Mesodermal cell (in vitro differentiated cells): Measurements from ENCODE around the gene SPIN2B. TPM values are rescaled to one million over a fixed set of nuclear protein-coding genes. Genes with fewer than 3 reads are reported as not detected.
"Not testable (repeated sequence)": the region's sequence is repeated elsewhere in the genome, so short reads cannot be mapped to it uniquely, and the experiment has no call there.

Experiments used
- H3K27ac ChIP-seq: 2 replicates; pipeline ENCODE4 v1.7.0; 2013; ENCODE audit warnings: mild to moderate bottlenecking, low read depth, low read length, moderate library complexity; ENCODE audit not compliant: severe bottlenecking
- H3K36me3 ChIP-seq: 2 replicates; pipeline ENCODE4 v1.7.1; 2013; ENCODE audit warnings: mild to moderate bottlenecking, low read length, moderate library complexity; ENCODE audit not compliant: control insufficient read depth, insufficient read depth
- H3K4me1 ChIP-seq: one replicate; pipeline ENCODE4 v1.7.1; 2013; ENCODE audit warnings: mild to moderate bottlenecking, low read length; ENCODE audit not compliant: insufficient read depth, control insufficient read depth, poor library complexity, severe bottlenecking
- H3K4me3 ChIP-seq: 2 replicates; pipeline ENCODE4 v1.7.0; 2013; ENCODE audit warnings: low read length, control low read depth, mild to moderate bottlenecking; ENCODE audit not compliant: insufficient read depth, poor library complexity, severe bottlenecking; ENCODE audit errors: extremely low read depth
- H3K9me3 ChIP-seq: 2 replicates; pipeline ENCODE4 v1.7.1; 2013; ENCODE audit warnings: mild to moderate bottlenecking, low read length, moderate library complexity; ENCODE audit not compliant: control insufficient read depth
- WGBS, 2 experiments: methylation state at CpG; one replicate each; pipeline ENCODE4 v1.1.5; 2013; ENCODE audit warnings: missing lambda C conversion rate in 2 of 2; ENCODE audit not compliant: insufficient coverage in 2 of 2; 5-methylcytosine and 5-hydroxymethylcytosine counted together
- polyA plus RNA-seq, 2 experiments: library from polyadenylated mRNA; stranded (reverse); fragments of 50-300 nt; gene quantifications; one replicate each; pipeline ENCODE4 v1.2.3, GENCODE V29; 2013

Gene SPIN2B
- 8.7 TPM for polyA plus RNA-seq (2013, experiment 1 of 2)
- polyA plus RNA-seq (2013, experiment 2 of 2), result 11.6 TPM

GRCh38 chrX:57121162-57121755 is at the start of gene SPIN2B:
Gene SPIN2B (minus strand): TSS chrX:57121548.
- WGBS, 2 experiments, result 0% methylated on average over 2 to 4 of the region's 43 CpGs
- H3K36me3 ChIP-seq, result peaks cover 8% of the 10 kb centered on the region
- H3K4me3 ChIP-seq, result peak within 1 kb of the TSS; percentile 42
- H3K4me1 ChIP-seq, result no peaks in the 10 kb centered on the region
- peak within 1 kb of the TSS; percentile 81 for H3K27ac ChIP-seq
- no peaks in the 10 kb centered on the region for H3K9me3 ChIP-seq

- 0% methylated on average over 1 of the region's 5 CpGs; no CpG with 5 or more reads in 1 of the 2 experiments for WGBS, 2 experiments
- no peak overlapping the region for H3K4me3 ChIP-seq
- no peaks in the 10 kb centered on the region for H3K4me1 ChIP-seq
- no peak overlapping the region for H3K27ac ChIP-seq
- no peaks in the 10 kb centered on the region for H3K9me3 ChIP-seq
- H3K36me3 ChIP-seq, result no peaks in the 10 kb centered on the region
Observed at GRCh38 chrX:57156397-57157049, 35.2 kb upstream of the SPIN2B start.

GRCh38 chrX:57155171-57155570 is 33.8 kb upstream of the SPIN2B start:
- no peaks in the 10 kb centered on the region for H3K4me1 ChIP-seq
- no CpG with 5 or more reads among the region's 2 CpGs for WGBS, 2 experiments
- no peak overlapping the region for H3K27ac ChIP-seq
- no peak overlapping the region for H3K4me3 ChIP-seq
- no peaks in the 10 kb centered on the region for H3K9me3 ChIP-seq
- no peaks in the 10 kb centered on the region for H3K36me3 ChIP-seq

GRCh38 chrX:57152222-57152621 is 30.9 kb upstream of the SPIN2B start:
- not testable (repeated sequence) for H3K4me3 ChIP-seq, H3K9me3 ChIP-seq, H3K27ac ChIP-seq, H3K36me3 ChIP-seq, H3K4me1 ChIP-seq
- 82 to 90% methylated on average over 2 to 5 of the region's 8 CpGs for WGBS, 2 experiments

- WGBS, 2 experiments, result no CpG with 5 or more reads among the region's 4 CpGs
- H3K36me3 ChIP-seq, result no peaks in the 10 kb centered on the region
Observed at GRCh38 chrX:57138674-57139073, 17.3 kb upstream of the SPIN2B start.

GRCh38 chrX:57137501-57137900 is 16.2 kb upstream of the SPIN2B start:
- Histone ChIP-seq H3K36me3 (no peaks in the 10 kb centered on the region), H3K4me1 (no peaks in the 10 kb centered on the region), H3K4me3 (no peak overlapping the region), H3K27ac (no peak overlapping the region), H3K9me3 (no peaks in the 10 kb centered on the region)
- no CpG with 5 or more reads among the region's 1 CpG for WGBS, 2 experiments

More at GRCh38 chrX:57138674-57139073, 17.3 kb upstream of the SPIN2B start:
- no peaks in the 10 kb centered on the region for H3K4me1 ChIP-seq
- no peak overlapping the region for H3K27ac ChIP-seq
- H3K4me3 ChIP-seq, result no peak overlapping the region
- no peaks in the 10 kb centered on the region for H3K9me3 ChIP-seq

- H3K4me1 ChIP-seq, H3K36me3 ChIP-seq, H3K9me3 ChIP-seq, H3K4me3 ChIP-seq, H3K27ac ChIP-seq: not testable (repeated sequence)
- 81 to 94% methylated on average over 5 to 6 of the region's 27 CpGs for WGBS, 2 experiments
Observed at GRCh38 chrX:57137073-57137472, 15.7 kb upstream of the SPIN2B start, which contains the start of gene SPIN2A. Gene SPIN2A (minus strand): TSS chrX:57137397. CDS start chrX:57136597, 800 bp downstream.

- H3K9me3 ChIP-seq, H3K27ac ChIP-seq, H3K36me3 ChIP-seq, H3K4me1 ChIP-seq, H3K4me3 ChIP-seq: not testable (repeated sequence)
- 100% methylated on average over 1 of the region's 3 CpGs; no CpG with 5 or more reads in 1 of the 2 experiments for WGBS, 2 experiments
Observed at GRCh38 chrX:57136589-57136988, 15.2 kb upstream of the SPIN2B start.

GRCh38 chrX:57135287-57135686 is 13.9 kb upstream of the SPIN2B start:
- no peaks in the 10 kb centered on the region for H3K4me1 ChIP-seq
- H3K4me3 ChIP-seq, result no peak overlapping the region
- WGBS, 2 experiments, result no CpG with 5 or more reads among the region's 3 CpGs
- H3K27ac ChIP-seq, result no peak overlapping the region
- no peaks in the 10 kb centered on the region for H3K36me3 ChIP-seq
- no peaks in the 10 kb centered on the region for H3K9me3 ChIP-seq

- no peaks in the 10 kb centered on the region for H3K4me1 ChIP-seq
- no peaks in the 10 kb centered on the region for H3K36me3 ChIP-seq
- 83% methylated on average over 1 of the region's 3 CpGs; no CpG with 5 or more reads in 1 of the 2 experiments for WGBS, 2 experiments
- no peak overlapping the region for H3K27ac ChIP-seq
- H3K4me3 ChIP-seq, result no peak overlapping the region
- no peaks in the 10 kb centered on the region for H3K9me3 ChIP-seq
Observed at GRCh38 chrX:57134702-57135101, 13.4 kb upstream of the SPIN2B start.

- no peaks in the 10 kb centered on the region for H3K4me1 ChIP-seq
- no CpG with 5 or more reads among the region's 4 CpGs for WGBS, 2 experiments
- no peak overlapping the region for H3K4me3 ChIP-seq
- H3K27ac ChIP-seq, result no peak overlapping the region
- H3K9me3 ChIP-seq, result no peaks in the 10 kb centered on the region
- H3K36me3 ChIP-seq, result no peaks in the 10 kb centered on the region
Observed at GRCh38 chrX:57133706-57134105, 12.4 kb upstream of the SPIN2B start.
